Left forelimb (tissue), 1 donor: ENCODE measurements around the gene DNAH7.

ENCODE experiments used
- DNase-seq: peaks from one replicate; pipeline ENCODE4 v3.0.0-alpha.2; 2018; ENCODE audit warnings: low spot score

DNAH7 gene

DNA sequence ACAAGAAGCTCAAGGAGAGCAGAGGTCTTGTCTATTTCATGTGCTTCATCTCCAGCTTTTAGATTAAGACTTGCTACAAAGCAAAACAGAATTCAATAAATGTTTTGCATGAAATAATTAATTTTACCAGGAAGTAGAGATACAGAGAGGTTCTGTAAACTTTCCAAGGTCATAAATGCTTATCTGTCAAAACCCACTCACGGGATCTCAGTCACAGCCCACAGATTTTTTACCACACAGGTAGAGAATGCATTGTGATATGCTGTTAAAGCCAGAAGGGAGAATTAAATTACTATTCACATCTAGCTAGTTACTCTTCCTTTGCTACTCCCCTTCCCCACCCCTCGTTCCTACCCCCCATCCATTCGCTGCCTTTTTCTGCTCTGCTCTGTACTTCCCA, 205.5 kb downstream of the DNAH7 start:
- DNase-seq: no peak

DNA sequence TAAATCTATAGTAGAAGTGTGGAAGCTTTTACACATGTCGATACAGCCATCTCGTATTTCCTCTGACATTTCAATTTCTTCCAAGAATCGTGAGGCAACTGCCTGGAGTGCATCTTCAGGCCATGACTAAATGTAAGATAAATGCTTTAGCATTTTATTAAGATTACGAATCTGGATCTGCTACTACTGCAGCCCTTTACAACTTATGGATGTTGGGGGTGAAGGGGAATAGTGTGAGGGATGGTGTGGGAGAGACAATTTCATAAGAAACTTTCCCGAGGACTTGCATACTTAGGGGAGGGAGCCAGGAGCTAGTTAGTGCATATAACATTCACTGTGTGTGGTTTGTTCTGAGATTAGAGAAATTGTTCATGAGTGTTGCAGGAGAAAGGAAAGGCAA, 206.8 kb downstream of the DNAH7 start:
- no peak for DNase-seq

DNA sequence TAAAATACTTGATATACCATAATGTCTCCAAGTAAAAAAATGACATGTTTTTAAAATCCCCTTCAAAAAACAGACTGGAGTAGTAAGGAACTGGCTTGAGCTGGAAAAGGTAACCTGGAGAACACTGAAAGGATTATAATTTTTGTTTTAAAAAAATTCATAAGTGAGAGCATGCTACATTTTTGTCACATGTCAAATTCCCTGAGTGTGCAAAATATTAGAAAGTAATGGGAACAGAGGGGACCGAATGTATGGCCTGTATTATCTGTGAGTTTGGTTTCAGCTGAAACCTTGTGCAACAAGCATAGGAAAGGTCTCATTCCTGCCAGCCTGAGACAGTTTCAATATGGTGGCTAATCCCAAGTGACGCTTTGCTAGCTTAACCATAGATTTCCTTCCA, 209.1 kb downstream of the DNAH7 start:
- DNase-seq: no peak

DNA sequence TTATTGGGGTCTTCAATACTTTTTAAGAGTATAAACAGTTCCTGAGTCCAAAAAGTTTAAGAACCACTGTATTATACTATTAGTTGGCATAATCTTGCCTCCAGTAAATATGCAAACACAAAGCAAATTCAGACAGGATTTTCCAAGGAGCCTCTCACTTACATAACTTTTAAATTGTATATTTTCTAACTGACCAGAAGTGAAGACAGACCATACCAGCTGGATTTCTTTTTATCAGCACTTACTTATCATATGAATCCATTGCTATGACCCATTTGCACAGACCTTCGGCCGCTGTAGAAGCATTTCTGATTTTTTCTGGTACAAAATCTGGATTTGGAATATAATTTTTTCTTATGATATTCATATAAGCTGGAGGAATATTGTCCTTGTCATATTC, 211.5 kb downstream of the DNAH7 start:
- no peak for DNase-seq

DNA sequence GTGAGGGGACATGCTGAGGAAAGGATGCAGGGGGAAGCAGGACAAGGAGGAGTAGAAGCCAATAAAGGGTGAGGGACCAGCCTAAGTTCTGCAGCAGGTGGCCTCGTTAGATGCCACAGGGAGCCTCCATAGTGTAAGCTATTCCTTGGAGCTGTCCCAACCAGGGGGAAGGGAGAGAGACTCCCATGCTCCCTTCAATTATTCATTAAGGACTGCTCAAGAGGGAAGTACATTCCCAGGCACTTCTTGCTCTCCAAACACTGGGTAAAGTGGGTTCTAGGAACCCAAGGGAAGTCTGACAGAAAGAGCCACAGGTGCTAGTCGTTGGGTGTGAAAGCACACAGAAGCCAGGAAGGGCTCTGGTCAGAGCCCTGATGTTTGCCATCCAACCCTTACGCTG, 217.9 kb downstream of the DNAH7 start:
- DNase-seq: no peak

DNA sequence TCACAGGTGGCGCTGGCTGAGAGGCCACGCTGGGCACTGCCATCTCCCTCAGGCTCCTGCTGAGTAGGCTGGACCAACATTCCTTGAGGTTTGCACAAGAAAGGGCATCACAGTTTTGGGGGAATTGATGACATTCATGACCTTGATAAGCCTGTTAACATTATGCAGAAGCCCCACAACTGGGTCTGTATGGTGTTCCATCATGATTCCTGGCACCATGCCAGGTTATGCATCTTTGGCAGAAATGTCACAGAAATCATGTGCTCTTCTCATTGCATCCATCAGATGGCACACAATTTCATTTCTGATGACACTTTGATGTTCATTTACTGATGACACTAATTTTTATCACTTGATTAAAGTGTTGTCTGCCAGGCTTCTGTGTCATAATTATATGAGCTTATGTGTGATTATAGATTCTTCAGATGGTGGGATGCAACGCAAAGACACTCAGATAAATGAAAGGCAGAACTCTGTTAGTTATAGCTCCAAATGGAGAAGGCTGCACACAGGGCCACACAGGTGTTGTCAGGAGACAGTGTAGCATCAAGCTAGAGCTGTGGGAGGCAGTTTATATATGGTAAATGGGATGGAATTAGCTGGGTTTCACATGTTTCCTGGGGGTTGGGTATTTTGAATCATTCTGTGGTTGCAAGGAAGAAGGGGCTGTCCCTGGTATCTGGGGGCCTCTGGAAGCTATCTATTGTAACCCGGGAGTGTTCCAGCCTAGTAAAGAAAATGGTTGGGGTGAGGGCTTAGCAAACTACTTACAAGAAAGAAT, 220.3 kb downstream of the DNAH7 start:
- DNase-seq: no peak

DNA sequence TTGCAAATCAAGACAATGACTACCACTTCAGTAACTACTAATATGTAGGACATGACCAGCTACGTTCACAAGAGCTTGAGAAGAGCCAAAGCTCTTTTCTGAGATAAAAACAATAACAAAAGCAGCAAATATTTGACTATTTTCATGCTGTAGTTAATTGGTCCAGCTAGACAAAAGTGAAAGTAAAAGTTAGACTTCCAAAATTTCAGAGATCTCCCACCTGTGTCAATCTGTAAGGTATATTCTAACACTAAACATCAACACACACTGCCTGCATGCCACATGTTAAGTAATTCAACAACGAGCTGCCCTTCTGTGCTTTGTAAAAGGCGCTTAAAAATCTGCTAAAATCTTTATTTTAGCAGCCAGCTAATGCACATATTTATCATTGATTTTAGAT, 225.7 kb downstream of the DNAH7 start:
- no peak for DNase-seq

DNA sequence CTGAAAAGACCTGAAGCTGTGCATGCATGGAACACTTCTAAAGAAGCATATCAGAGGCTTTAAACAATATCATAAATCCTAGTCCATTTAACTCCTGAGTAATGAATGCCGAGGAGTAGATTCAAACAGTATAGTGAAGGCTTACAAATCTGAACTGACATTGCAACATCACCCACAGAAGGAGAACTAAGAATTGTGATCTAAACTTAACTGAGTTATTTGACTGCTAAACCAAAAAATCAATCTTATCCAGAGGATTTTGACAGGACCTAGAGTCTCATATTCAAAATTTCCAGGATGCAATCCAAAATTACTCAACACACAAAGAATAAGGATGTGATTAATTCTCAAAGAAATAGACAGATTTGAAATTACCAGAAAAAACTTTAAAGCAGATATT, 230.6 kb downstream of the DNAH7 start:
- DNase-seq: no peak

DNA sequence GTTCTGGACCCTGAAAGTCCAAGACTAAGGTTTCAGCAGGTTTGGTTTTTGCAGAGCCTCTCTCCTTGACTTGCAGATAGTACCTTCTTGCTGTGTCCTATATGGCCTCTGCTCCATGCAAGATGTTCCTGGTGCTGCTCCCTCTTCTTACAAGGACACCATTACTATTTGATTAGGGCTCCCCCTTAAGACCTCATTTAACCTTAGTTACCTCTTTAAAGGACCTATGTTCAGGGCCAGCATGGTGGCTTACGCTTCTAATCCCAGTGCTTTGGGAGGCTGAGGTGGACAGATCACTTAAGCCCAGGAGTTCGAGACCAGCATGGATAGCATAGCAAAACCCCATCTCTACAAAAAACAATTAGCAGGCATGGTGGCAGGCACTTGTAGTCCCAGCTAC, 232.6 kb downstream of the DNAH7 start:
- DNase-seq: no peak

DNA sequence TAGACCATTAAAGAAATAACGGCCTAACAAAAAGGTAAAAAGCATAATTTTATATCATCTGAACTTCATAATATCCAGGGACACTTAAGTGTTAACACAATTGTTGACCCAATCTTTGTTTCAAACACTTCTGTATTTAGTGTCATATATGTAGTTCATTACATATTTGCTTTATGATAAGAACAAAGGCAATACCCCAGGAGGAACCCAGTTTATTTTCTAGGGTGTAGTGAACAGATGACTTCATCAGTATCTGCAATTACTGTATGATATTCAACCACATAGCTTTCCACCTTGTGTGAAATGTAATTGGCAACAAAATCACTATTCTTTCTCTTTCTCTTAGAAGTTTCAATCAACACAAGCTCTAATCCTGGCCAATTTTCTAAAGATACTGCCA, 233.8 kb downstream of the DNAH7 start:
- no peak for DNase-seq

DNA sequence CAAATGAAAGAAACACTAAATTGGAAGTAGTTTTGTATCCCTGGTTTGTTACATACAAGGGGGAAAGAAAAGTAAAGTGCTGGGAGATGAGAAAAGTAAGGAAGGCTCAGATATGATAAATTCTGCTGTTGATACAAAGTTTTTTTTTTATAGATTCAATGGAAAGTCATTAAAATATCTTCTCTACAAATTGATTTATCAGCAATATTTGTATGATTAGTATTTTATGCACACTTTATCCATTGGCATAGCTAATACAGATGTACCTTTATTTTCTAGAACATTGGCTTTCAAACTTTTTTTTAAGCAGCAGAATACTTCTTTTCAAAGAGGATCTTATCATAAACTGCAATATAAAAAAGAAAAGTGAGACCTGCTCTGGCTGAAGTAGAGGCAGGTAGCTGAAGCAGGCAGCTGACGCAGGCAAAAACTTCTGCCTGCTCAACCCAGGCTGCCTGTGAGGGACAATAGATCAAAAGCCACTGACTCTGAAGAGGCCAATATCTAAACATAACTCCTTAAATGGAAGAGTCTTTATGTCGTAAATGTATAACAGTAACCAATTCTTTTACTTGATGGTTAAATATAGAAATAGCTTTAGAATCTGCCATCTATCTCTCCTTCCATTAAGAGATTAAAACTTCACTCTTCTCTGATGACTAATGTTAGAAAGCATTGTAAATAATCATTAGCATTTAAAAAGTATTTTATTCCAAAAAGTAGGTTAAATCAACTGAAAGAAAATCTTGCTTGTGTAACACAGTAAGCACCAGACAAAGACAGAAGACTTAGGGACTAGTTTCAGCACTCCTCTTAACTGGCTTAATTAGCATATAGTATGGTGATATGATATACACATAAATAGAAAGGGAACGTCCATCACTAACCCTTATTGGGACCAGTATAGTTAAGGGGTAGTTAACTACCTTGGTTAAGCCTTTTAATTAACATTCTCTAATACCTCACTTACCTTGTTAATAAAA, 237.4 kb downstream of the DNAH7 start:
- DNase-seq: no peak

DNA sequence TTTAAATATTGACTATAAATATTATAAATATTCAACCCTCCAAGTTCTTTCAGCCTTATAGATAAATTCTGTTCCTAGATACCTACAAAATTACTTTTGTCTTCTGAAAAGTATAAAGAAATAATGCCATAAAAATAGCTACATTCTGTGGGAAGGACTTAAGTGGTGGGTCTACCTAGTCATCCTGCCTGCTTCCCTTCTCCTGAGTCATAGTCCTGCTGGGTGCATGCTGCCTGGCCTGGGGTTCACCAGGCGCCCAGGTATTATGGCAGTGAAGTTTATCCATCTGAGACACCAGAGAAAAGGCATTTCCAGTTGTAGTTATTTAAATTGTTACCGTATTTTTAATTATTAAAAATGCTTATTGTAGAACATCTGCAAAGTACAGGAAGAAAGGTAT, 244.2 kb downstream of the DNAH7 start:
- DNase-seq: no peak

DNA sequence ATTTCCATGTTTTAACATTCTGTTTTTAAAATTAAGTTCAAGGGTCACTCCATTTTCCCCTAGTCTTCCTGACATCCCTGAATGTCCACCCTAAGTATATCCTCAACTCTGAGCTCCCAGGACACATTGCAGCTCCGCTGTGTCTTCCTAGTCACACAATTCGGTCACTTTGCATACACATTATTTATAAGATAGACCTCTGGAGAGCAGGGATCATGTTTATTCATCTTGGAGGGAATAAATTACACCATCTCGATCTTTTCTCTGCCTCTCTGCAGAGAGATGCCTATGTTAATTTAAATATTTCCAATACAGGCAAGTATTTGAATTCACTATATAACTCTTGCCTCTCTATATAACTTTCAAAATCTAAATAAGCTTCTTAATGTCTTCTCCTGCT, 245.4 kb downstream of the DNAH7 start:
- no peak for DNase-seq

DNA sequence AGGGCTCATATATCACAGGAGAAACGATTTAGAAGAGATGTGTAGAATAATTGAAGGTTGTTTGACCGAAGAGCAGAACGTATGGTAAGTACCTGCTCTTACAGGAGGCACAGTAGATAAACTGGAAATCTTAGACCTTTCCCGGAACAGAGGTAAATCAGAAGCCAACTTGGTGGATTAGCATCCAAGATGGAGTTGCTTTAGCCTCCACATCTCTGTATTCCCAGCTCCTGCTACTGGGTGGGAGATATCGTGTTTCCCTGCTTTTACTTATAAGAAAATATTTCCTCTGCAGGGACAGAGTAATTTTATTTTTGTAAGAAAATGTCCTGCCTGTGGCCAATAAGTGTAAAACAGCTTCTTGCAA, 247.1 kb downstream of the DNAH7 start:
- no peak for DNase-seq

DNA sequence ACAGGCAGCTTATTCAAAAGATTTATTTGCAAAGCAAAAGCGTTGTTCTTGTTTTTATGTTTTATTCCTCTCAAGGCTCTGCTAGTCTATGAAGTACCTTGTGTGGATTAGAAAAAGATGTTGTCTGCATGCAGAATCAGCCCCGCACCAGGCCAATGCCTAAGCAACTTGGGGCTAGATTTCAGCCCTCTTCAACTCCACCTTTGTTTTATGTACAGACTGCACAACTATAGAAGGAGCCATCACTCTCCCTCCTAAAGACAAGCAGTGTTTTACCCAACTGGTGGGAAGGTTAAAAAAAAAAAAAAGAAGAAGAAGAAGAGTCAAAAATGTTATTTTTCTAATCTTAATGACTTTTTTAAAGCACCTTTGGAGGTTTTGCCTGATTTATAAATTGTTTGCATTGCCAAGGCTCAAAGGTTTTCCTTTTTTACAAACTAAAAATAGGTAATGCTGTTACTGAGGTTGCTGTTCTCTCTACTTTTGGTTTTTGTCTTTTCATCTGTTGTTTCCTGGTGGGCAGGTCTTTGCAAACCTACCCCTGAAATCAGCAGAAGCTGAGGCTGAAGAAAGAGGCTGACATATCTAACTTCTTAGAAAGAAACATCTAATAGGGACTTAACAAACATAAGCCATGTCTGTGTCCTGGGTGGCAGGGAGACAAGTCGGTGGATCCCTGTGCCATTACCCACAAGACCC, 247.6 kb downstream of the DNAH7 start:
- DNase-seq: no peak

DNA sequence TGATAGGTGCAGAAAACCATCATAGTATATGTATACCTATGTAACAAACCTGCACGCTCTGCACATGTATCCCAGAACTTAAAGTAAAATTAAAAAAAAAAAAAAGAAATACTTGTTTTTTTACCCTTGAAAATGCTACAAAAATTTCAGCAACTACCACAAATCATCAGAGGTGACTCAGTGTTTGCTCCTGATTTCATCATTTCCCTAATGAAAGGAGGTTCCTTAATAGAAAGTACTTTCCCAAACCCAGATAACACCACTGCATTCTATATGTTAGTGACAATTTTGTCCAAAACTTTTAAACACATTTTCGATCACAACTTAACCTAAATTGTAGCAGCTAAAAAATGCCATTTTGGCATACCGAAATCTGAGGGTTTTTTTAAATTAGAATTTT, 248.3 kb downstream of the DNAH7 start:
- DNase-seq: no peak

DNA sequence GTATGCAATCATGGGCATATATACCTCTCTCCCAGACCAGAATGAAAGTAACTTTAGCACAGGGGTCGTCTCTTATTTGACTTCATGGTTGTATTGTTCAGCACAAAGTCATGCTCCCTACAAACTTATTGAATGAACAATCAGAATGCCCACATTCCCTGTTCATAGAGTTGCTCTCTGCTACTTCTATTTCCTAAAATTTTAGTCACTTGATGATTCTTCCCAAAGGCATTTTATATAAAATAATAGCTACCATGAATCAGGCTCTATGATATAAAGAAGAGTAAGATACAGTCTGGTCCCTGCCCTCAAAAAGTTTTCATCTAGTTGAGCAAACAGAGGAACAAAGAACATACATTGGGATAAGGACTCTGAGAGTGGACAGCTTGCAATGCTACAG, 249.4 kb downstream of the DNAH7 start:
- no peak for DNase-seq

DNA sequence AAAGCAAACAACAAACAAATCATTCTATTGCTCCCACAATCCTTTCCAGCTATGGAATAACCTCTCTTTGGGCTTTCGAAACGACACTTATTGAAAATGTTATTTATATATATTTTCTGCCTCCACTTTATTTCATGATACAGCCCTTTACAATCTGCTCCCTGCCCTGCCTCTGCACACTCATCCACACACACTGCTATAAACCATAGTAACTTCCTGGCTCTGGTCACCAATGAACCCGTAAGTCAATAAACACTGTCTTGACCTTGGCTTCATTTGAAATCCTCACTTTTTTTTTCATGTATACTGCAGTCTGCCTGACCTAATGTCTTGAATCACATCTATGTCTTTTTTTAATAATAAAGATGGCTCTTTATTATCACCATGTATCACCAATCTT, 250.1 kb downstream of the DNAH7 start:
- DNase-seq: no peak

DNA sequence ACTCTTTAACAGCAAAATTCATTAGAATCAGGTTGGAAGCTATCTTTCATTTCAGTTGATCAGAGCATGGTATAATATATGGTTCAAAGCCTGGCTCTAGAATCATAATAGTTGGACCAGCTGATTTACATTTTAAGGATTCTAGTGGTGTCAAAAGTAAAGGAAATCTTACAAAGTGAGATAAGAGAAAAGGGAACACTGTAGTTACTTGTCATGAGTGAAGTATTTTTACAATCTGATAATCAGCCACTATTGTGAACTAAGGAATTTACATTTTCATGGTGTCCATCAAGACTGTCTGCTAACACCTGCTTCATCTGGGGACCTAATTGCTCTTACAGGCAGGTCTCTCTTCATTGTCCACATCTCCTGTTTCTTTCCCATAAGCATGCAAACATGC, 250.5 kb downstream of the DNAH7 start:
- DNase-seq: no peak

DNA sequence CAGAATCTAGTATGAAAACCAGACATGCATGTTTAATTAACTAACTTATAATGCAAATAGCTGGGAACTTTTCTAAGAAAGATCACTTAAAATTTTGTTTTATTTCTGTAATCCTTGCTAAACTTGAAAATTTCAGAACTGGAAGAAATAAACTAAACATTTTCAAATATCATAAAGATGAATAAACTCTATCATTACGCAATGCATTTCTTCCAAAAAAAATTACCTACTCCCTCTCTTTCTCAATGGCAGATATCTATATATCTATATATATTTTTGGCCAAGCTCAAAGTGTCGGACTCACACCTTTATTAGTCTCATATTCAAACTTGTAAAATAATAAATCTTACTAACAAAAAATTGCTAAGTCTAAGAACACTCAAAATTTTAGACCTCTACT, 253.6 kb downstream of the DNAH7 start:
- no peak for DNase-seq

DNA sequence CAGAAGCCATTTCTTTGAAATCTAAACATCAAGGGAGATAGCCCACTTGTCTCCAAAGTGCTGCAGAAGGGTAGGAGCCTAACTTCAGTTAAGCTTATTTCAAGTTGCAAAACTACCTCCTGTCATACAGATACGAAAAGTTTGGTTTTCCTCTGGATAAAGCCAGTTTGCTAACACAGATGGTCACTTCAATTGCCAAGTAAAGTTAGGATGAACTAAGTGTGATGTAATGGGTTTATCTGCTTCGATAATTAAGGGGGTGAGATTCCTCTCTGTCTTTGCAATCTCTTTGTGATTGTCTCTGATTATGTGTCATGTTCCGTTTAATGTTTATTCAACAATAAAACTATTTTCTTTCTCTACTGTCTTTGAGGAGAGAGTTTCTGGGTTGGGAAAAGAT, 255.2 kb downstream of the DNAH7 start:
- no peak for DNase-seq

DNA sequence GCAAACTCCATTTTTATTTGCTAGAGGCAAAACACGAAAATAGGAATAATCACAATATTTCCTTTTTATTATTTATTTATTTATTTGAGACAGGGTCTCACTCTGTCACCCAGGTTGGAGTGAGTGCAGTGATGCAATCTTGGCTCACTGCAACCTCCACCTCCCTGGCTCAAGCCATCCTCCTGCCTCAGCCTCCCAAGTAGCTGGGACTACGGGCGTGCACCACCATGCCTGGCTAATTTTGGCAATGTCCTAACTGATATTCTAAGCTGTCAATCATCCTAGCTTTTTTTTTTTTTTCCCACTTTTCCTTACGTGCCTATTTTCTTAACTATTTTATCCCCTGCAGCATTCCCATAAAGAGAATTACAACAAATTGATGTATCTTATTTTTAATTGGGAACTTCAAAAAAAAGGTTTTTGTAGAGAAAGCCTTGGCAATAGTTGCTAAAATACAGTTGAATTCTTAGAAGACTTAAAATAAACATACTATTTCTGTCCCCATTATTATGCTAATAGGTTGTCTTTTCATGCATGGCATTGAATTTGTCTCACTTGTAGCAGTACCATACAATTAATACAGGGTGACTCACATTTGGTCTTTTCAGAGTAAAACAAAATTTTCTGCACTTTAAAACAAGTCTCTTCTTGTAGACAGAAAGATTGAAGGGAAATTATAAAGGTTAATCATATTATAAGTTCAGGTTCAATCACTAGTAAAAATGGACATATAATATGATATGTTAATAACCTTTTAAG, 258.1 kb downstream of the DNAH7 start:
- no peak for DNase-seq
